WTC11 (cell line): ENCODE results near the gene SRRM2. TPM values are rescaled to one million over a fixed set of nuclear protein-coding genes. Genes with fewer than 3 reads are reported as not detected.

Experiments
- ATAC-seq: fragments of 200-7000 bp; cut with Tn5 transposase; 2 replicates; pipeline ENCODE4 v1.10.0; 2021; ENCODE audit warnings: mild to moderate bottlenecking, moderate library complexity
- CTCF ChIA-PET: fragments of 300-600 bp; sonication (Branson Sonifier 250); formaldehyde crosslinking; loops from one replicate; lab custom pipeline; 2021; ENCODE audit warnings: antibody characterized with exemption; lab: Charles Lee
- POLR2A ChIA-PET: fragments of 350-600 bp; sonication (Branson Sonifier 250); formaldehyde crosslinking; loops from one replicate; lab custom pipeline; 2021; ENCODE audit warnings: antibody characterized with exemption; lab: Charles Lee
- DNase-seq: peaks from one replicate; pipeline ENCODE4 v3.0.0; 2021; ENCODE audit warnings: low spot score
- H3K27ac Mint-ChIP-seq: 2 replicates; pipeline ENCODE4 v1.8.0; 2021; ENCODE audit warnings: mixed read lengths
- H3K27me3 Mint-ChIP-seq: 2 replicates; pipeline ENCODE4 v1.8.0; 2021; ENCODE audit warnings: low read depth, mild to moderate bottlenecking, moderate library complexity, mixed read lengths
- H3K36me3 Mint-ChIP-seq: 2 replicates; pipeline ENCODE4 v1.8.0; 2021; ENCODE audit warnings: mixed read lengths
- H3K4me1 Mint-ChIP-seq: 2 replicates; pipeline ENCODE4 v1.8.0; 2022; ENCODE audit warnings: mixed read lengths
- H3K4me3 Mint-ChIP-seq: 2 replicates; pipeline ENCODE4 v1.8.0; 2021; ENCODE audit warnings: mild to moderate bottlenecking, moderate library complexity, mixed read lengths
- H3K9me3 Mint-ChIP-seq: 2 replicates; pipeline ENCODE4 v1.8.0; 2021; ENCODE audit warnings: mixed read lengths
- ELF4 ChIP-seq: sonication (generic); formaldehyde crosslinking; IDR thresholded peaks from 2 replicates; pipeline ENCODE4 v1.8.1; 2022; ENCODE audit warnings: low read depth, mild to moderate bottlenecking, moderate library complexity, missing genetic modification reagents
- ESRRA ChIP-seq: sonication (generic); formaldehyde crosslinking; IDR thresholded peaks from 2 replicates; pipeline ENCODE4 v1.8.1; 2022; ENCODE audit warnings: mild to moderate bottlenecking, missing genetic modification reagents, borderline replicate concordance
- FOXK1 ChIP-seq: sonication (generic); formaldehyde crosslinking; IDR thresholded peaks from 2 replicates; pipeline ENCODE4 v1.8.0; 2022; ENCODE audit warnings: mild to moderate bottlenecking, moderate library complexity, missing genetic modification reagents
- FOXP1 ChIP-seq: sonication (generic); formaldehyde crosslinking; IDR thresholded peaks from 2 replicates; pipeline ENCODE4 v1.8.0; 2022; ENCODE audit warnings: missing genetic modification reagents, mild to moderate bottlenecking, moderate library complexity, borderline replicate concordance
- HMGA2 ChIP-seq: fragments of 250-450 bp; sonication (Bioruptor Pico); IDR thresholded peaks from 2 replicates; pipeline ENCODE4 v1.4.0; 2021; ENCODE audit warnings: mild to moderate bottlenecking, moderate library complexity
- JUN ChIP-seq: sonication (generic); formaldehyde crosslinking; IDR thresholded peaks from 2 replicates; pipeline ENCODE4 v1.8.0; 2023; ENCODE audit warnings: mild to moderate bottlenecking, missing genetic modification reagents
- NFYB ChIP-seq: sonication (generic); formaldehyde crosslinking; conservative IDR thresholded peaks from 2 replicates; pipeline ENCODE4 v1.8.0; 2022; ENCODE audit warnings: low read depth, missing genetic modification reagents
- PRRX2 ChIP-seq: fragments of 250-450 bp; sonication (Bioruptor Pico); IDR thresholded peaks from 2 replicates; pipeline ENCODE4 v1.8.0; 2021; ENCODE audit warnings: mild to moderate bottlenecking
- RELA ChIP-seq: sonication (generic); formaldehyde crosslinking; IDR thresholded peaks from 2 replicates; pipeline ENCODE4 v1.8.1; 2022; ENCODE audit warnings: missing genetic modification reagents, mild to moderate bottlenecking, borderline replicate concordance
- TCF7 ChIP-seq: sonication (generic); formaldehyde crosslinking; IDR thresholded peaks from 2 replicates; pipeline ENCODE4 v1.8.0; 2022; ENCODE audit warnings: mild to moderate bottlenecking, low read depth, missing genetic modification reagents, moderate library complexity
- TEAD1 ChIP-seq: sonication (generic); formaldehyde crosslinking; IDR thresholded peaks from 2 replicates; pipeline ENCODE4 v1.8.0; 2022; ENCODE audit warnings: mild to moderate bottlenecking, missing genetic modification reagents
- TP53 ChIP-seq: sonication (generic); formaldehyde crosslinking; IDR thresholded peaks from 2 replicates; pipeline ENCODE4 v1.8.1; 2023; ENCODE audit warnings: mild to moderate bottlenecking, missing genetic modification reagents
- ZNF121 ChIP-seq: sonication (generic); formaldehyde crosslinking; IDR thresholded peaks from 2 replicates; pipeline ENCODE4 v1.8.0; 2023; ENCODE audit warnings: missing genetic modification reagents
- ZNF232 ChIP-seq: sonication (generic); formaldehyde crosslinking; IDR thresholded peaks from 2 replicates; pipeline ENCODE4 v1.8.0; 2022; ENCODE audit warnings: mild to moderate bottlenecking, missing genetic modification reagents
- total RNA-seq: library from RNA; stranded (reverse); gene quantifications from 3 replicates; pipeline ENCODE4 v1.2.3, GENCODE V29; 2021
- TF ChIP-seq, protein P1 (sequence below): sonication (generic); formaldehyde crosslinking; IDR thresholded peaks from 2 replicates; pipeline ENCODE4 v1.8.0; 2023; ENCODE audit warnings: mild to moderate bottlenecking, missing genetic modification reagents
- TF ChIP-seq, protein P2 (sequence below): sonication (generic); formaldehyde crosslinking; IDR thresholded peaks from 2 replicates; pipeline ENCODE4 v1.8.1; 2023; ENCODE audit warnings: mild to moderate bottlenecking, missing genetic modification reagents, moderate library complexity
- TF ChIP-seq, protein P3 (sequence below): sonication (generic); formaldehyde crosslinking; IDR thresholded peaks from 2 replicates; pipeline ENCODE4 v1.8.1; 2022; ENCODE audit warnings: low read depth, missing genetic modification reagents, borderline replicate concordance
- TF ChIP-seq, protein P4 (sequence below): fragments of 250-450 bp; sonication (Bioruptor Pico); IDR thresholded peaks from 2 replicates; pipeline ENCODE4 v1.9.0; 2021; ENCODE audit warnings: mild to moderate bottlenecking
- TF ChIP-seq, protein P5 (sequence below): sonication (generic); formaldehyde crosslinking; IDR thresholded peaks from 2 replicates; pipeline ENCODE4 v1.8.0; 2022; ENCODE audit warnings: mild to moderate bottlenecking, missing genetic modification reagents

SRRM2 gene
- total RNA-seq, 1 experiment from 2014 or later: 823 TPM

DNA sequence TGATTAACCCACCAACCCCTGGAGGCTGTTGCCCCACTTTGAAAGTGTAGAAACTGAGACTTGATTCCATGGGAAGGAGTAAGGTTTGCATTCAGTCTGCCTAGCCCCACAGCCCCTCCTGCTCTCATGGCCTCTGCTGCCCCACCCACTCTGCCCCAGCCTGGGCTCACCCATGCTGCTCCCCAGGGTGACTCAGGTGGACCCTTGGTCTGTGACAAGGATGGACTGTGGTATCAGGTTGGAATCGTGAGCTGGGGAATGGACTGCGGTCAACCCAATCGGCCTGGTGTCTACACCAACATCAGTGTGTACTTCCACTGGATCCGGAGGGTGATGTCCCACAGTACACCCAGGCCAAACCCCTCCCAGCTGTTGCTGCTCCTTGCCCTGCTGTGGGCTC, 52.3 kb downstream of the SRRM2 start (continued):
- TF ChIP-seq TP53: no peak
- TF ChIP-seq, protein P1, sequence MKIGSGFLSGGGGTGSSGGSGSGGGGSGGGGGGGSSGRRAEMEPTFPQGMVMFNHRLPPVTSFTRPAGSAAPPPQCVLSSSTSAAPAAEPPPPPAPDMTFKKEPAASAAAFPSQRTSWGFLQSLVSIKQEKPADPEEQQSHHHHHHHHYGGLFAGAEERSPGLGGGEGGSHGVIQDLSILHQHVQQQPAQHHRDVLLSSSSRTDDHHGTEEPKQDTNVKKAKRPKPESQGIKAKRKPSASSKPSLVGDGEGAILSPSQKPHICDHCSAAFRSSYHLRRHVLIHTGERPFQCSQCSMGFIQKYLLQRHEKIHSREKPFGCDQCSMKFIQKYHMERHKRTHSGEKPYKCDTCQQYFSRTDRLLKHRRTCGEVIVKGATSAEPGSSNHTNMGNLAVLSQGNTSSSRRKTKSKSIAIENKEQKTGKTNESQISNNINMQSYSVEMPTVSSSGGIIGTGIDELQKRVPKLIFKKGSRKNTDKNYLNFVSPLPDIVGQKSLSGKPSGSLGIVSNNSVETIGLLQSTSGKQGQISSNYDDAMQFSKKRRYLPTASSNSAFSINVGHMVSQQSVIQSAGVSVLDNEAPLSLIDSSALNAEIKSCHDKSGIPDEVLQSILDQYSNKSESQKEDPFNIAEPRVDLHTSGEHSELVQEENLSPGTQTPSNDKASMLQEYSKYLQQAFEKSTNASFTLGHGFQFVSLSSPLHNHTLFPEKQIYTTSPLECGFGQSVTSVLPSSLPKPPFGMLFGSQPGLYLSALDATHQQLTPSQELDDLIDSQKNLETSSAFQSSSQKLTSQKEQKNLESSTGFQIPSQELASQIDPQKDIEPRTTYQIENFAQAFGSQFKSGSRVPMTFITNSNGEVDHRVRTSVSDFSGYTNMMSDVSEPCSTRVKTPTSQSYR (CRISPR knock-in tag): no peak
- TF ChIP-seq, protein P2, sequence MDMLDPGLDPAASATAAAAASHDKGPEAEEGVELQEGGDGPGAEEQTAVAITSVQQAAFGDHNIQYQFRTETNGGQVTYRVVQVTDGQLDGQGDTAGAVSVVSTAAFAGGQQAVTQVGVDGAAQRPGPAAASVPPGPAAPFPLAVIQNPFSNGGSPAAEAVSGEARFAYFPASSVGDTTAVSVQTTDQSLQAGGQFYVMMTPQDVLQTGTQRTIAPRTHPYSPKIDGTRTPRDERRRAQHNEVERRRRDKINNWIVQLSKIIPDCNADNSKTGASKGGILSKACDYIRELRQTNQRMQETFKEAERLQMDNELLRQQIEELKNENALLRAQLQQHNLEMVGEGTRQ (CRISPR knock-in tag): no peak
- no peak for TF ChIP-seq TCF7 (CRISPR knock-in tag)
- TF ChIP-seq FOXK1 (CRISPR knock-in tag): no peak
- TF ChIP-seq PRRX2 (CRISPR knock-in tag): no peak
- TF ChIP-seq NFYB (CRISPR knock-in tag): no peak
- TF ChIP-seq, protein P3, sequence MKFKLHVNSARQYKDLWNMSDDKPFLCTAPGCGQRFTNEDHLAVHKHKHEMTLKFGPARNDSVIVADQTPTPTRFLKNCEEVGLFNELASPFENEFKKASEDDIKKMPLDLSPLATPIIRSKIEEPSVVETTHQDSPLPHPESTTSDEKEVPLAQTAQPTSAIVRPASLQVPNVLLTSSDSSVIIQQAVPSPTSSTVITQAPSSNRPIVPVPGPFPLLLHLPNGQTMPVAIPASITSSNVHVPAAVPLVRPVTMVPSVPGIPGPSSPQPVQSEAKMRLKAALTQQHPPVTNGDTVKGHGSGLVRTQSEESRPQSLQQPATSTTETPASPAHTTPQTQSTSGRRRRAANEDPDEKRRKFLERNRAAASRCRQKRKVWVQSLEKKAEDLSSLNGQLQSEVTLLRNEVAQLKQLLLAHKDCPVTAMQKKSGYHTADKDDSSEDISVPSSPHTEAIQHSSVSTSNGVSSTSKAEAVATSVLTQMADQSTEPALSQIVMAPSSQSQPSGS (CRISPR knock-in tag): no peak

DNA sequence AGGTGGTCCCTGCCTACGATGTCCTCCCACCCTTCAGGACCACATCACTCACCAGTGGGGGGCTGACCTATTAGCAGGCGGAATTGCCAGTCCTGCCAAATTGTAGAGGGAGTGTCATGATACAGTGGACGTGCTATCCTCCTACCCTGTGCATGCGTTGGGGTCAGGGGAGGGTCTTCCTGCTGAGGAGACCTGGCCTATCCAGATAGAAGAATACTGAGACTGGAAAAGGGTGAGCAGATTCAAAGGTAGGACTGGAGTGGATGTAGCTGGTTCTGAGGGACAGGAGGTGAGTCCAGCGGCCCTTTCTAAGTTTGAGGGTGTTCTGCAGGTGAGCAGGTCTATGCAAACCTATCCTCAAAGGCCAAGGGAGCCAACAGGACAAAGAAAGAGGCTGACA, 53.8 kb downstream of the SRRM2 start:
- H3K36me3 Mint-ChIP-seq: no peaks in the 10 kb centered on the region
- no peak overlapping the region for H3K27ac Mint-ChIP-seq

More for the DNA sequence above, 53.8 kb downstream of the SRRM2 start:
- H3K27me3 Mint-ChIP-seq: peaks cover 32% of the 10 kb centered on the region
- peaks cover 17% of the 10 kb centered on the region for H3K9me3 Mint-ChIP-seq
- no peak overlapping the region for H3K4me3 Mint-ChIP-seq
- CTCF ChIA-PET: interaction anchor here (0.6 to 2.1 kb wide), 2 partner anchors 8 to 9 kb away, joined by 5 to 10 read pairs; partner anchors contain the start of gene PRSS41
- no peaks in the 10 kb centered on the region for H3K4me1 Mint-ChIP-seq
- TF ChIP-seq, protein P4, sequence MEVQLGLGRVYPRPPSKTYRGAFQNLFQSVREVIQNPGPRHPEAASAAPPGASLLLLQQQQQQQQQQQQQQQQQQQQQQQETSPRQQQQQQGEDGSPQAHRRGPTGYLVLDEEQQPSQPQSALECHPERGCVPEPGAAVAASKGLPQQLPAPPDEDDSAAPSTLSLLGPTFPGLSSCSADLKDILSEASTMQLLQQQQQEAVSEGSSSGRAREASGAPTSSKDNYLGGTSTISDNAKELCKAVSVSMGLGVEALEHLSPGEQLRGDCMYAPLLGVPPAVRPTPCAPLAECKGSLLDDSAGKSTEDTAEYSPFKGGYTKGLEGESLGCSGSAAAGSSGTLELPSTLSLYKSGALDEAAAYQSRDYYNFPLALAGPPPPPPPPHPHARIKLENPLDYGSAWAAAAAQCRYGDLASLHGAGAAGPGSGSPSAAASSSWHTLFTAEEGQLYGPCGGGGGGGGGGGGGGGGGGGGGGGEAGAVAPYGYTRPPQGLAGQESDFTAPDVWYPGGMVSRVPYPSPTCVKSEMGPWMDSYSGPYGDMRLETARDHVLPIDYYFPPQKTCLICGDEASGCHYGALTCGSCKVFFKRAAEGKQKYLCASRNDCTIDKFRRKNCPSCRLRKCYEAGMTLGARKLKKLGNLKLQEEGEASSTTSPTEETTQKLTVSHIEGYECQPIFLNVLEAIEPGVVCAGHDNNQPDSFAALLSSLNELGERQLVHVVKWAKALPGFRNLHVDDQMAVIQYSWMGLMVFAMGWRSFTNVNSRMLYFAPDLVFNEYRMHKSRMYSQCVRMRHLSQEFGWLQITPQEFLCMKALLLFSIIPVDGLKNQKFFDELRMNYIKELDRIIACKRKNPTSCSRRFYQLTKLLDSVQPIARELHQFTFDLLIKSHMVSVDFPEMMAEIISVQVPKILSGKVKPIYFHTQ (CRISPR knock-in tag): no peak
- no peak for TF ChIP-seq TEAD1 (CRISPR knock-in tag)
- TF ChIP-seq JUN (CRISPR knock-in tag): no peak
- TF ChIP-seq NFYB (CRISPR knock-in tag): no peak
- TF ChIP-seq HMGA2 (CRISPR knock-in tag): no peak
- TF ChIP-seq, protein P5, sequence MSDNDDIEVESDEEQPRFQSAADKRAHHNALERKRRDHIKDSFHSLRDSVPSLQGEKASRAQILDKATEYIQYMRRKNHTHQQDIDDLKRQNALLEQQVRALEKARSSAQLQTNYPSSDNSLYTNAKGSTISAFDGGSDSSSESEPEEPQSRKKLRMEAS: no peak
- TF ChIP-seq ZNF232 (CRISPR knock-in tag): no peak
- TF ChIP-seq ZNF121: no peak
- no peak for TF ChIP-seq RELA (CRISPR knock-in tag)
- TF ChIP-seq, protein P1 (CRISPR knock-in tag): no peak
- TF ChIP-seq FOXP1 (CRISPR knock-in tag): no peak
- TF ChIP-seq ESRRA (CRISPR knock-in tag): no peak
- TF ChIP-seq ELF4 (CRISPR knock-in tag): no peak
- ATAC-seq: no peak
- POLR2A ChIA-PET: no interaction called here
- no peak for DNase-seq
